Left ventricle myocardium inferior (tissue), 1 donor: ENCODE results near the gene GUSB. TPM values are rescaled to one million over a fixed set of nuclear protein-coding genes. Genes with fewer than 3 reads are reported as not detected.

ENCODE experiments used
- DNase-seq: peaks from one replicate; pipeline ENCODE4 v3.0.0-alpha.2; 2020
- H3K27ac ChIP-seq: fragments of 200-600 bp; replicated peaks from 2 replicates; pipeline ENCODE4 v1.8.0; 2021
- H3K27me3 ChIP-seq: fragments of 200-600 bp; 2 replicates; pipeline ENCODE4 v1.8.0; 2021; ENCODE audit warnings: low read depth
- H3K36me3 ChIP-seq: fragments of 200-600 bp; 2 replicates; pipeline ENCODE4 v1.8.0; 2021
- H3K4me1 ChIP-seq: fragments of 200-600 bp; 2 replicates; pipeline ENCODE4 v1.8.0; 2021
- H3K4me3 ChIP-seq: fragments of 200-600 bp; 2 replicates; pipeline ENCODE4 v1.8.0; 2021; ENCODE audit warnings: mild to moderate bottlenecking, moderate library complexity
- H3K9me3 ChIP-seq: fragments of 200-600 bp; replicated peaks from 2 replicates; pipeline ENCODE4 v1.8.0; 2021
- CTCF ChIP-seq: fragments of 200-600 bp; IDR thresholded peaks from 2 replicates; pipeline ENCODE4 v1.8.0; 2021; ENCODE audit warnings: antibody characterized with exemption, mild to moderate bottlenecking, borderline replicate concordance
- intact Hi-C: fragments of 100-400 bp; cut with micrococcal nuclease; formaldehyde crosslinking; loops from one replicate; pipeline ENCODE4 v1.11.0; 2022
- total RNA-seq: library from RNA; stranded (reverse); fragmentation: NEBNext Ultra II Directional; extraction: Animal tissue kit (Norgen Biotek cat#: 25700); gene quantifications from one replicate; pipeline ENCODE4 v1.2.1, GENCODE V29; 2021
- donor health status: DM: no; HTN: yes; CAD: no; lungs with severe emphysema.

Gene GUSB
- total RNA-seq, 1 donor from 2014 or later, result 15.4 TPM

- H3K27me3 ChIP-seq, result no peaks in the 10 kb centered on the region
- peak; percentile 65 for DNase-seq
- H3K27ac ChIP-seq, result peak overlapping the region; percentile 91
- H3K36me3 ChIP-seq, result peaks cover 39% of the 10 kb centered on the region
- H3K4me3 ChIP-seq, result peak overlapping the region; percentile 99
- H3K9me3 ChIP-seq, result no peaks in the 10 kb centered on the region
- peaks cover 32% of the 10 kb centered on the region for H3K4me1 ChIP-seq
- TF ChIP-seq CTCF, result no peak
- intact Hi-C loops, result no loop called here
Observed at GRCh38 chr7:65980478-65981250, 1.3 kb downstream of the GUSB start.

GRCh38 chr7:65979583-65980477, 2.2 kb downstream of the GUSB start:
- Histone ChIP-seq H3K4me3 (peak overlapping the region; percentile 99), H3K27ac (peak overlapping the region; percentile 91), H3K36me3 (peaks cover 47% of the 10 kb centered on the region), H3K27me3 (no peaks in the 10 kb centered on the region), H3K4me1 (peaks cover 32% of the 10 kb centered on the region), H3K9me3 (no peaks in the 10 kb centered on the region)
- intact Hi-C loops, result no loop called here
- DNase-seq, result no peak
- no peak for TF ChIP-seq CTCF

- intact Hi-C loops, result no loop called here
- Histone ChIP-seq H3K9me3 (no peaks in the 10 kb centered on the region), H3K4me3 (no peak overlapping the region), H3K4me1 (peaks cover 32% of the 10 kb centered on the region), H3K27me3 (no peaks in the 10 kb centered on the region), H3K36me3 (peaks cover 54% of the 10 kb centered on the region), H3K27ac (no peak overlapping the region)
- DNase-seq, result no peak
- TF ChIP-seq CTCF, result no peak
Observed at GRCh38 chr7:65978891-65979582, 3.0 kb downstream of the GUSB start.

GRCh38 chr7:65976659-65977196, 5.3 kb downstream of the GUSB start:
- no peaks in the 10 kb centered on the region for H3K9me3 ChIP-seq
- intact Hi-C loops, result no loop called here
- no peak for TF ChIP-seq CTCF
- DNase-seq, result no peak
- H3K4me3 ChIP-seq, result no peak overlapping the region
- no peak overlapping the region for H3K27ac ChIP-seq
- peaks cover 23% of the 10 kb centered on the region for H3K4me1 ChIP-seq
- H3K36me3 ChIP-seq, result peaks cover 78% of the 10 kb centered on the region
- no peaks in the 10 kb centered on the region for H3K27me3 ChIP-seq

- Histone ChIP-seq H3K27me3 (no peaks in the 10 kb centered on the region), H3K36me3 (peaks cover 86% of the 10 kb centered on the region), H3K9me3 (no peaks in the 10 kb centered on the region), H3K27ac (no peak overlapping the region), H3K4me1 (peaks cover 15% of the 10 kb centered on the region), H3K4me3 (no peak overlapping the region)
- intact Hi-C loops, result no loop called here
- TF ChIP-seq CTCF, result no peak
- no peak for DNase-seq
Observed at GRCh38 chr7:65975814-65976445, 6.1 kb downstream of the GUSB start.
